Lower leg skin (tissue), 3 donors: Measurements from ENCODE around the gene DNAJC13.

Experiments used
- CTCF ChIP-seq, 3 donors: fragments of 450-650 bp; IDR thresholded peaks; one replicate each; pipeline ENCODE4 v1.5.1; 2016; ENCODE audit warnings: antibody characterized with exemption in 3 of 3, mild to moderate bottlenecking in 3 of 3, moderate library complexity in 2 of 3
- POLR2A ChIP-seq, 2 donors: fragments of 450-650 bp; IDR thresholded peaks; one replicate each; pipeline ENCODE4 v1.6.1; 2016 to 2017; ENCODE audit warnings: antibody characterized with exemption in 2 of 2, mild to moderate bottlenecking in 1 of 2, moderate library complexity in 1 of 2

GRCh38 chr3:132382267-132382666 lies 35.0 kb upstream of the DNAJC13 start:
- TF ChIP-seq POLR2A (IDR thresholded peaks at IDR 0.05) (no peak), CTCF (IDR thresholded peaks at IDR 0.05) (no peak)
